Cardiac fibroblast (primary cell): ENCODE data around the gene DCBLD2.

Source experiments
- DNase-seq, 2 donors: peaks; one replicate each; pipeline versions ENCODE4 v3.0.0 to v3.0.0-alpha.2; 2010; ENCODE audit warnings: low read depth in 2 of 2
- H3K4me3 ChIP-seq, 2 donors: replicated peaks in 1 of 2; 1 replicate in 1 of 2; 2 replicates in 1 of 2; pipeline ENCODE4 v1.5.1; 2011; ENCODE audit warnings: low read depth in 2 of 2, low read length in 2 of 2, mild to moderate bottlenecking in 2 of 2, moderate library complexity in 1 of 2
- CTCF ChIP-seq: IDR thresholded peaks from one replicate; pipeline ENCODE4 v1.5.1; 2011; ENCODE audit warnings: low read depth, mild to moderate bottlenecking, low read length, inconsistent platforms

DCBLD2 gene

GRCh38 chr3:98903099-98903498, 1.6 kb upstream of the DCBLD2 start:
- H3K4me3 ChIP-seq, result no peak overlapping the region
- no peak for DNase-seq
- TF ChIP-seq CTCF, result no peak

GRCh38 chr3:98902351-98902740, 851 bp upstream of the DCBLD2 start:
- TF ChIP-seq CTCF, result no peak
- peak overlapping the region; percentile 44 to 52 for H3K4me3 ChIP-seq
- DNase-seq, result no peak

GRCh38 chr3:98901119-98901391, 440 bp downstream of the DCBLD2 start:
- peak; percentile 55 to 60 for DNase-seq
- TF ChIP-seq CTCF, result no peak
- peak overlapping the region; percentile 77 to 95 for H3K4me3 ChIP-seq

GRCh38 chr3:98900265-98901118, 1.0 kb downstream of the DCBLD2 start:
- DNase-seq, result peak in 1 of 2 donors; percentile 25
- peak overlapping the region; percentile 77 to 95 for H3K4me3 ChIP-seq
- no peak for TF ChIP-seq CTCF

- TF ChIP-seq CTCF, result no peak
- peak overlapping the region in 1 of 2 donors; percentile 77 for H3K4me3 ChIP-seq
- peak in 1 of 2 donors; percentile 43 for DNase-seq
Observed at GRCh38 chr3:98897701-98898100, 3.8 kb downstream of the DCBLD2 start.

- no peak for TF ChIP-seq CTCF
- no peak for DNase-seq
- H3K4me3 ChIP-seq, result peak overlapping the region in 1 of 2 donors; percentile 4
Observed at GRCh38 chr3:98894791-98895576, 6.5 kb downstream of the DCBLD2 start.
